ENCODE data around the gene CSTF3.

GRCh38 chr11:33068611-33069340 is 92.5 kb downstream of the CSTF3 start:
- TF ChIP-seq EP300 (conservative IDR thresholded peaks at IDR 0.05; ENCODE audit: poor library complexity, severe bottlenecking) (no peak), TAF1 (IDR thresholded peaks at IDR 0.05; ENCODE audit: low read depth) (no peak), POLR2AphosphoS5 (IDR thresholded peaks at IDR 0.05) (no peak), CTCF (IDR thresholded peaks at IDR 0.05; ENCODE audit: poor library complexity, severe bottlenecking) (no peak), EZH2 (IDR thresholded peaks at IDR 0.05; ENCODE audit: borderline replicate concordance, insufficient read depth, low read length, poor library complexity, severe bottlenecking) (no peak), SMC3 (conservative IDR thresholded peaks at IDR 0.05; ENCODE audit: poor library complexity) (no peak), REST (IDR thresholded peaks at IDR 0.05; ENCODE audit: borderline replicate concordance) (no peak), MXI1 (conservative IDR thresholded peaks at IDR 0.05; ENCODE audit: poor library complexity, severe bottlenecking) (no peak), RAD21 (conservative IDR thresholded peaks at IDR 0.05) (no peak)
